Skin of body (tissue), 2 donors: Measurements from ENCODE around the gene TCEAL1. TPM values are rescaled to one million over a fixed set of nuclear protein-coding genes. Genes with fewer than 3 reads are reported as not detected.
A peak's percentile ranks its signal among the peaks of the same experiment; 100 is the strongest.
"Not testable (repeated sequence)": the region's sequence is repeated elsewhere in the genome, so short reads cannot be mapped to it uniquely, and the experiment has no call there.

ENCODE experiments used
- DNase-seq: peaks from one replicate; lab custom pipeline; 2025; lab: John Stamatoyannopoulos, UW
- total RNA-seq: library from RNA; depleted of rRNA; stranded (reverse); fragments of >200 nt; gene quantifications from one replicate; pipeline ENCODE4 v1.2.3, GENCODE V29; 2014

TCEAL1 gene, protein sequence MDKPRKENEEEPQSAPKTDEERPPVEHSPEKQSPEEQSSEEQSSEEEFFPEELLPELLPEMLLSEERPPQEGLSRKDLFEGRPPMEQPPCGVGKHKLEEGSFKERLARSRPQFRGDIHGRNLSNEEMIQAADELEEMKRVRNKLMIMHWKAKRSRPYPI
- total RNA-seq, result 21.2 TPM

DNA sequence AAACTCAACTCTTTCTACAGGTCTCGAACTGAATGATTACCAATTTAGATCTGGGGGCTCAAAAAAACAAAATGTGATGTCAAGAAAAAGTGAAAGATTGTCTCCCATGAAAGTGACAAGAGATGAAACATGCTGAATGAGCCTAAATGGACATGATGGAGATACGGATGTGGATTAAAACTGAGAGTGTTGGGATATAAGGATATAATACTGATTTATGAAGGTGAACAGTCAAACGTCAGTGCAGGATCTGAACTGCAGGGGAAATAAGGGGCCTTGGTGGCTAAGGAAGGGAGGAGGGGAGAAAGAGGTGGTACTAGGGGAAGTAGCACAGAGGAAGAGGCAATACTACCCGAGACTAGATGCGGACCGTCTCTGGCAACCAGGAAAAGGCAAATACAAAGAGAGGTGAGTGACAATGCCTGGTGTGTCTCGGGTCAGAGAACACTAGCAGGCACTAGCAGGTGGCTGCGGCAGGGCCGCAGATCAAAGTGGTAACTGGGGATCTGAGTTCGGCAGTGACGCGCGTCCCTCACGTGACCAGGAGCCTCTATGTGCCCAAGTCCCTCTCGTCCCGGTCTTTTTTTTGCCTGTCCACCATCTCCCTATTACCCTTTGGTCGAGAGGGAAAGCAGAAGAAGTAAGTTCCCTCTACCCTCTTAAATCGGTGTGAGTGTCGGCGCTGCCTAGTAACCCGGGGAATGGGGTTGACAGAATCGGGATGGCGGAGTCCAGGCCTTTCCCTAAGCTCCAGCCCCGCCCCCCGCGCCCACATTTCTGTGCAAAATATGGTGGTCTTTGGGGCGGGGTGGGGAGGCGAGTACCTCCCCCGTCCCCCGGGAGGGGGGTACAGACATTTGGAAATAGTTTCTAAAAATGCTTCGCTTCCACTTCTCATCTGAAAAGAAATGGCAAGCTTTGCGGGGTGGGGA lies at the start of gene TCEAL1:
TCEAL1 (plus strand) TSS at position 590 of the 932 bp plus-strand sequence. CDS start 942 bp downstream, outside the sequence.
- DNase-seq, result peak; percentile 43

DNA sequence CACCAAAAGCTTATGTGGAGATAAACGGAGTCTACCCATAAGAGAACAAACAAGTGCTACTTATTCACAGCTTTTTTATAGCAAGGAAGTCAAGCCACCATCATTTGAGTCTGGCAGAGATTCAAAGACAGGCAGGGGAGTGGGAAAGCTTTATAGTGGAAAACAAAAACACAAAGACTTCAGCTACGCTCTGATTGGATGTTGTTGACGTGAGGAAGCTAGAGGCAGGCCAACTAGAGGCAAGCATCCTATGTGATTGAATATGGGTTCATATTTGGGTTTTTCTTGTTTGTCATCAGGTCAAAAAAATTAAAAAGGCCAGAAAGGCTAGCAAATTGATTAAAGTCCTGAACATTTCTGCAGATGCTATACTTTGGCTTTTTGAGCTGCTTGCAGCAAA lies 44.2 kb upstream of the TCEAL1 start:
- peak; percentile 3 for DNase-seq

DNA sequence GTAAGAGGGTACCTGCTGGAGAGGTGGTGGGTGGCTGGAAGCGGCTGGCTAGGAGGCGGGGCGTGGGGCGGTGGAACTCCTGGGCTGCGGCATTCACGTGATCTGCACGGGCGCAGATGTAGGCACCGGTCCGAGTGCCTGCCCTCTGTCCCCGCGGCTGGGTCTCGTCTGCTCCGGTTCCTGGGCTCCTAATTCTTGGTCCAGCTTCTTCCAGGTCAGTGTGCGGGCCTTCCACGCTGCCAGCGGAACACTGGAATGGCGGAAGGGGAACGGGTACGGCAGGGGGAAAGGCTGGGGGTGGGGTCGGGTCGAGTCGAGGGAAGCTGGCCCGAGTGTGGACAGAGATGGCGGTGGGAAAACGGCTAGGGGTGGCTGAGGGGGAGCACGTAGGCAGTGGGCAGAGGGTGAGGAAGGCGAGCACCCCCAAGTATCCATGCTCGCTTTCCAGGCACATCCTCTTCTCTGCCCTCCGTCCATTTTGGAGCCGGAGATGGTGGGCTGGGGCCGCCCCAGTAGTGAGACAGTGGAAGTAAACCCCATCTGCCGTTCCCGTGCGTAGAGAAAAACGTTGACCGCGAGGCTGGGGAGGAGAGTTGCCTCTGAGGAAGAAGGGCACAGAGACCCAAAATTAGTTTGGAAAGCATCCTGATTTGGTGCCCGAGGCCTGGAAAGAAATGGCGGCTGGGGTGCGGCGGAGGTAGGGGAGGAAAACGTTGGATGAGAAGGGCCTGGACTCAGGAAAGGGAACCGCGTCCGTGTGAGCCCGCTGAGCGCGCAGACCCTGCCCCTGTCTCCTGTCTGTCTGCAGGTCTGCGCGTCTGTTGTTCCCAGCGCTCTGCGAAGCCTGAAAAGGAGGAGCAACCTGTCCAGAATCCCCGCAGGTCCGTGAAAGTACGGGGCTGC lies 43.1 kb upstream of the TCEAL1 start, which contains the start of gene TCEAL4:
TCEAL4 (plus strand) TSS at position 105 of the 903 bp plus-strand sequence. CDS start 1,161 bp downstream, outside the sequence.
- DNase-seq, result no peak

DNA sequence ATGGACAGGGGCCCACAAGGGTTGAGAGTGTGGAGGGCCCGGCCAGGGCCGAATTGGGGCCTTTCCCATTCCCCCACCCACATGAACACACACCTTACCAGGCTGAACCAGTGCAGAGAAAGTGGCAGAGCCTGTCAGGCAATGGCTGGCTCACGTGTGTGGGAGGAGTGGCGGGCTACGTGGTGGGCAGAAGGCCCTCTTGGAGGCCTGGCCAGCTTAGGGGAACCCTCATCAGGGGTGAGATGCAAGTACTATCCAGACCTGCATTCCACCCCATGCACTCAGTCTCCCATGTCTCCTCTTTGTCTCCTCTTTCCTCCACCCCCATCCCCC lies 42.5 kb upstream of the TCEAL1 start:
- DNase-seq, result no peak

DNA sequence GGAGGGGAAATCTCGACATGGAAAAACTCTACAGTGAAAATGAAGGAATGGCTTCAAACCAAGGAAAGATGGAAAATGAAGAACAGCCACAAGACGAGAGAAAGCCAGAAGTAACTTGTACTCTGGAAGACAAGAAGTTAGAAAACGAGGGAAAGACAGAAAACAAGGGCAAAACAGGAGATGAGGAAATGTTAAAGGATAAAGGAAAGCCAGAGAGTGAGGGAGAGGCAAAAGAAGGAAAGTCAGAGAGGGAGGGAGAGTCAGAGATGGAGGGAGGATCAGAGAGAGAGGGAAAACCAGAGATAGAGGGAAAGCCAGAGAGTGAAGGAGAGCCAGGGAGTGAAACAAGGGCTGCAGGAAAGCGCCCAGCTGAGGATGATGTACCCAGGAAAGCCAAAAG lies 42.1 kb upstream of the TCEAL1 start:
- no peak for DNase-seq

DNA sequence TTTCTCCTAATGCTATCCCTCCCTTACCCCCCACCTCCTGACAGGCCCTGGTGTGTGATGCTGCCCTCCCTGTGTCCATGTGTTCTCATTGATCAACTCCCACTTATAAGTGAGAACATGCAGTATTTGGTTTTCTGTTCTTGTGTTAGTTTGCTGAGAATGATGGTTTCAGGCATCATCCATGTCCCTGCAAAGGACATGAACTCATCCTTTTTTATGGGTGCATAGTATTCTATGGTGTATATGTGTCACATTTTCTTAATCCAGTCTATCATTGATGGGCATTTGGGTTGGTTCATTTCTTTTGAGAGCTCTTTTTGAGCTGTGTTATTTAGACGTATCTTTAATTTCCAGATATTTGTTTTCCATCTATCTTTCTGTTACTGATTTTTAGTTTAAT lies 36.5 kb upstream of the TCEAL1 start:
- DNase-seq, result not testable (repeated sequence)

DNA sequence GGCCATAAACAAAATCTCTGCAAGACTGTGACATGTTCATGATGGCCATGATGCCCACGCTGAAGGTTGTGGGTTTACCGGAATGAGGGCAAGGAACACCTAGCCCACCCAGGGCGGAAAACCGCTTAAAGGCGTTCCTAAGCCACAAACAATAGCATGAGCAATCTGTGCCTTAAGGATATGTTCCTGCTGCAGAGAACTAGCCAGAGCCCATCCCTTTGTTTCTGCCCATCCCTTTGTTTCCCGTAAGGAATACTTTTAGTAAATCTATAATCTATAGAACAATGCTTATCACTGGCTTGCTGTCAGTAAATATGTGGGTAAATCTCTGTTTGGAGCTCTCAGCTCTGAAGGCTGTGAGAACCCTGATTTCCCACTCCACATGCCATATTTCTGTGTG lies 33.6 kb upstream of the TCEAL1 start:
- not testable (repeated sequence) for DNase-seq

DNA sequence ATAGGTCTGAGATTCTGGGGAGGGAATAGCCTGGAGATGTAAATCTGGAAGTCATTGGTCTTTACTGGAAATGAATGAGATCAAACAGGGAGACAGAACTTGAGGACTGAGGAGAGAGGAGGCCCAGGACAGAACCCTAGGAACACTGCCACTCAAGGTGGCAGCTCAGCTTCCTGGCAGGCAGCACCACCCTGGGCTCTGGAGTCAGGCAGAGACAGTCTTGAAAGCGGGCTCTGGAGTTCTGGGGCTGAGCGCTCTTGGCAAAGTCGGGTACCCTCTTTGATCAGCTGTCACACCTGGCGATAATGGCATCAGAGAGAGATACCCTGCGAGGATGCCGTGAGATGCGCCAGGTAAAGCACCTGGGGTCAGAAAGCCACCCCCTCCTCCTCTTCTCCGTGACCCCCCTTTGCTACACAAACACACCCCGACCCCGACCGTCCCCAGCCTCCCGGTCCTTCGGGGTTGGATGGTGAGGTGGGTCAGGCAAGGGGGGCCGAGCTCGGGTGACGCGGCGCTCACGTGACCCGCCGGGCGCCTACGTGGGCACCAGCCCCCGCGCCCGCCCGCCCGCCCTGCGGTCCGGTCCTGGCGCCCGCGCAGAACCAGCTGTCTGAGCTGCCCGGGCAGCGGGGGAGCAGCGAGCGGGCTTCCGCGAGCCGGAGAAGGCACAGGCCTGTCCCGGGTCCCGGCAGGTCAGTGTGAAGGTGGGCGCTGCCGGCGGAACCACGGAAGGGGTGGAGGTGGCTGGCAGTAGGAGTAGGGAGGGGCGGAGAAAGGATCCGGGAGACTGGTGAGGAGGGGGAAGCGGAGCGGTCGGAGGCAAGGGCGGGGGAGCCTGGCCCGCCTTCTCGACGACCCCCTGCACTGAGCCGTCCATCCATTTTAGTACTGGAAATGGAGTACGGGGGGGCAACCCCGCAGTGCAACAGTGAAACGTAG lies 21.1 kb upstream of the TCEAL1 start, which contains the start of gene TCEAL3:
TCEAL3 (plus strand) TSS at position 600 of the 942 bp plus-strand sequence. CDS start 1,102 bp downstream, outside the sequence.
- DNase-seq, result peak; percentile 3

DNA sequence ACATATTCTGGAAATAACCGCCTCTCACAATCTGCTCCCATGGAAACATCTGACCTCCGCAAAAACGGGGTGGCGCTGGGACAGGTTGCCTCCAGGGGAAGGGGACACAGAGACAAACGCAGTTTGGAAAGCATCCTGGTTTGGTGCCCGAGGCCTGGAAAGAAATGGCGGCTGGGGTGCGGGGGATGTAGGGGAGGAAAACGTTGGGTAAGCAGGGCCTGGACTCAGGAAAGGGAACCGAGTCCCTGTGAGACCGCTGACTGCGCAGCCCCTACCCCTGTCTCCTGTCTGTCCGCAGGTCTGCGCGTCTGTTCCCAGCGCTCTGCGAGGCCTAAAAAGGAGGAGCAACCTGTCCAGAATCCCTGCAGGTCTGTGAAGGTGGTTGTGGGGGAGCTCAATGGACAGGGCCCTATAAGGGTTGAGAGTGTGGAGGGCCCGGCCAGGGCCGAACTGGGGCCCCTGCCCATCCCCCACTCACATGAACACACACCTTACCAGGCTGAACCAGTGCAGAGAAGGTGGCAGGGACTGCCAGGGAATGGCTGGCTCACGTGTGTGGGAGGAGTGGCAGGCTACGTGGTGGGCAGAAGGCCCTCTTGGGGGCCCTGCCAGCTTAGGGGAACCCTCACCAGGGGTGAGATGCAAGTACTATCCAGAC lies 20.3 kb upstream of the TCEAL1 start:
- no peak for DNase-seq

DNA sequence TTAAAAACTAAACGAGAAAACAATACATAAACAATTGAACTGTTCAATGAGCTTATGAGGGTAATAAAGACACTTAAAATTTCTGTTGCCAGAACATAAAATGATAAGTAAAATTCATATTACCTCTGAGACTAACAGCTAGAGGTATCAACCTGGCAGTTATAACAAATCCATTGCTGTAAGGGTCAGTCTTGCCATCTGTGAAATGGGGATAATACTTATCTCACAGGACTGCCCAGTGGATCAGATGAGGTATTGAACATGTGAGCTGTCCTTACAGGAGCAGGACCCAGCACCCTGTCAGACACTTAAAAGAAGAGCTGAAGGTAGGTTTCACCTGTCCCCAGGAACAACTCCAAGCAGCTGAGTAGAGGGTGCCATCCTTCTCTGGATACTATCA lies 18.5 kb upstream of the TCEAL1 start:
- no peak for DNase-seq

DNA sequence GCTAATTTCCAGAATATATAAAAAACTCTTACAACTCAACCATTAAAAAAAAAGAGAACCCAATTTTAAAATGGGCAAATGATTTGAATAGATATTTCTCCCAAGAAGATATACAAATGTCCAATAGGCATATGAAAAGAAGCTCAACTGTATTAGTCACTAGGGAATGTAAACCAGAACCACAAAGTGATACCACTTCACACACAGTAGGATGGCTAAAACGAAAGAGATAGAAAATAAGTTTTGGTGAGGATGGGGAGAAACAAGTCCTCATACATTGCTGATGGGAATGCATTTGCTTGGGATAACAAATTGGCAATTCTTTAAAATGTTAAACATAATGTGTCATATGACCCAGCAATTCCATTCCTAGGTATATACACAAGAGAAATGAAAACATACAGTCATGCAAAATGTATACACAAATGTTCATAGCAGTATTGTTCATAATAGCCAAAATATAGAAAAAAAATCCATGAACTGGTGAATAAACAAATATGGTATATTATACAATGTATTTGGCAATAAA lies 15.3 kb upstream of the TCEAL1 start:
- DNase-seq, result no peak

DNA sequence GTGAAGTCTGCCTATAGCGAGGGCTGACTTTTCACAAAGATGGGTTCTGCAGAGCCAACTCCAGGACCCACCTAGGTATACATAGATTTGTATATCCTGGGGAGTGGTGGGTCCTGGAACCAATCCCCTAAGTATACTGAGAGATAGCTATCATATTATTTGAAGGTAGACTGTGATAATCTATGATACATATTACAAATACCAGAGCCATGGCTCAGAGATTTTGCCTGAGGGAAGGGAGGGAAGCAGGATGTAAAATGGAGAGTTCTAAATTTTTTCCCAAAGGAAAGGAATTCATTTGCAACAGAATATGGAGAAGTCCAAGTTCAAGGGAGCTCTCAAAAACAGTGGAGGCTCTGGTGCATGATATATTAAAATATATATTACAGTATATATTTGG lies 13.8 kb upstream of the TCEAL1 start:
- no peak for DNase-seq

DNA sequence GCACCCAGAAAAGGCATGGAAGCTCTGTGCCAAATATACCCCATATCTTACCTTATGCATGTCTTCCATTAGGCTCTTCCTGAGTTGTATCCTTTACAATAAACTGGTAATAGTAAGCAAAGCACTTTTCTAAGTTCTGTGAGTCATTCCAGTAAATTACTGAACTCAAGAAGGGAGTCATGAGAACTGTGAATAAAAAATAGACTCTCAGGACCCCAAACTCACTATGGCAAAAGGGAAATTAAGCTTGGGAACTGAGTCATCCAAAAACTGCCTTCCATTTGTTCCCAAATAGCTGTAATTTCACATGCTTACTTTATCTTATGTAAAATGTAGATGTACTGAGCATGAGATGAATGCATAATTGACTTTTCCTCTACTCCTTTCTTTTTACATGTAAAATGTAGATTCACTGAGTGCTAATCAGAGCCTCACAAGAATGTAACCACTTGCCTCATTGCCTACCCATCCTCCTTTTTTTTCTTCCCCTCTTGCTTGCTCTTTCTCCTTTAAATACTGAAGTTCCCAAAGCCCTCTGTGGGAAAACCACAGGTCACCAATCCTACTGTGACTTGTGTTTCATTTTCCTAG lies 12.9 kb upstream of the TCEAL1 start:
- no peak for DNase-seq

DNA sequence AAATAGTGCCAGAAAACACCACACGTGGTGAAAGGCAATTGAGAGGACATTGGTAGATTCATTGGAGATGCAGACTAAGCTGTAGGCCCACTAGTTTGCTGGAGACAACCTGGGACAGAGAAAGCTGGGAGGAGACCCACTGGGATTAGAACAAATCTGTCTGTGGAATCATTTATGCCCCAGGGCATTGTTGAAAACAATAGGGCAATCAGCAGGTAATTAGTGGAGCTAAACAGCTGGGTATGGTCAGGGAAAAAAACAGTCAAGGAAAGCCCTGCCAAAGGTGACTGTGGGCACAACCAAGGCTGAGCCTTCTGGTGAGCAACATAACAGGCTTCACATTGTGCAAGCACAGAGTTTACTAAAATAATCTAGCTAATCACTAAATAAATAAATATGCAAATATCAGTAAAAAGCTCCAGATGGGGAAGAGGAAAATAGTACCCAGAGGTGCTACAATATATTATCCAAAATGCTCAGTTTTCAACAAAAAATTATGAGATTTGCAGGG lies 12.0 kb upstream of the TCEAL1 start:
- DNase-seq, result no peak

DNA sequence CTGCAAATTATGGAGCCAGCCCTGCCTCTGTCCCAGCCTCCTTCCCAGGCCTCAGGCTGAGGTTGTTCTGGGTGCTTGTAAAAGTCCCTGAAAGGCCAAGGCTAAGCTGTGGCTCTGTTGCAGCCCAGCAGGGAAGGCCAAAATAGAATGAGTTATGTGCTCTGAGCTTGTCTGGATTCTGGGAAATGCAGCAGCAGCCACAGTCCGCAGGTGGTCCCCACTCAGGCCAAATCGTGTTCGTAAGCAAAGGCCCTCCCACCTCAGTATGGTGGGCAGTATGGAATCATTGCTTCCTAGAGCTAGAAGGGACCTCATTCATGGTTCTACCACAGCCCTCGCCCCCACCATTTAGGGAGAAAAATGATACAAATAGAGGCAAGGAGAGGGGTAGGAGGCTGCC lies 4.7 kb upstream of the TCEAL1 start:
- DNase-seq, result no peak

DNA sequence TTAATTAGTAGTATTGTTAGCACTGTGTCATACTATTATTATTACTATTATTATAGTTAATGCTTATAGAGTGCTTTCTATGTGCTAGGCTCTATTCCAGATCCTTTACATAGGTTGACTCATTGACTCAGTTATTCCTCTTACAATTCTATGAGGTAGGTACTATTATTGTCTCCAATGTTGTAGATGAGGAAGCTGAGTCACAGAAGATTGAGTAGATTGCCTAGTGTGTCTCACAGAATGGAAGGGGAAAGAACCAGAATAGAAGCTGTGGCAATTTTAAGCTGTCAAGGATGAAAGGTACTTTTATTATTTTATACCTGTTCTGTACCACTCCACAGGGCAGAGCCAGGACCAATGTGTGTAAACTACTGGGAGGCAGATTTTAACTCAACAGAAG lies 1.9 kb upstream of the TCEAL1 start:
- no peak for DNase-seq

DNA sequence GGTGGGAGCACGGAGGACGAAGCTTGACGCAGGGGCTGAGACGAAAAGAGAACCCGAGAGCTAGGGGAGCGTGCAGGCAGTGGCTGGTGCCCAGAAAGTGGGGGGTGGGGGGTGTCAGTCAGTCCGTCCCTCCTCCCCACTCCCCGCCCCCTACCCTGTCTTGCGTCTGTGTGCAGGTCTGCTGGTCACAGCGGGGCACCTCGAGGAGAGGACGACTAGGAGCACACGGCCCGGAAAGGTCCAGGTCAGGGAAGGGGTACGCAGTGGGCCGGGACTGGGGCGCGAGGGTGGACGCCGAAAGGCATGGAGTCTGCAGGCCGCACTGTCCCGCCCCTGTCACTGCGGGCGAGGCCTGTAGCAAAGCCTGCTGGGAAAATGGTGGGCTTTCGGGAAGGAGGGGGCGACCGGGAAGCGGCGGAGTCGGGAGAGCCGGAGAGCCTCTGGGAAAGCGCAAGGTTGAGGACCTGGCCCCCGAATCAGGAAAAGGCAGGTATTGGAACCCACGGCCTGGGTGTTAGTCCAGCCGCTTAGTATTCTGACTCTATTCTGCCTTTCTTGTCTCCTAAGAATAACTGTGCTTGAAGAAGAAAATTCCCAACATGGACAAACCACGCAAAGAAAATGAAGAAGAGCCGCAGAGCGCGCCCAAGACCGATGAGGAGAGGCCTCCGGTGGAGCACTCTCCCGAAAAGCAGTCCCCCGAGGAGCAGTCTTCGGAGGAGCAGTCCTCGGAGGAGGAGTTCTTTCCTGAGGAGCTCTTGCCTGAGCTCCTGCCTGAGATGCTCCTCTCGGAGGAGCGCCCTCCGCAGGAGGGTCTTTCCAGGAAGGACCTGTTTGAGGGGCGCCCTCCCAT lies 769 bp downstream of the TCEAL1 start:
- DNase-seq, result peak; percentile 55

DNA sequence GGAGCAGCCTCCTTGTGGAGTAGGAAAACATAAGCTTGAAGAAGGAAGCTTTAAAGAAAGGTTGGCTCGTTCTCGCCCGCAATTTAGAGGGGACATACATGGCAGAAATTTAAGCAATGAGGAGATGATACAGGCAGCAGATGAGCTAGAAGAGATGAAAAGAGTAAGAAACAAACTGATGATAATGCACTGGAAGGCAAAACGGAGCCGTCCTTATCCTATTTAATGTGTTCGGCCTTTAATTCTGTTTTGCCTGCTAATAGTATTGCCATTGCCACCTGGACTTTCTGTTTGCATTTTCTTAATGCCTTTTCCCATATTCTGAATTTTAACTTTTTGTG lies 1.4 kb downstream of the TCEAL1 start:
- DNase-seq, result no peak
